GM23338 (cell line): Measurements from ENCODE around the gene KRT24. TPM values are rescaled to one million over a fixed set of nuclear protein-coding genes. Genes with fewer than 3 reads are reported as not detected.

Experiments
- ATAC-seq: fragments of 200-7000 bp; cut with Tn5 transposase; 3 replicates; pipeline ENCODE4 v1.9.1; 2020
- DNase-seq: peaks from one replicate; pipeline ENCODE4 v3.0.0-alpha.2; 2015; ENCODE audit warnings: low spot score
- H2AFZ ChIP-seq: fragments of 200-600 bp; sonication (generic); 2 replicates; pipeline ENCODE4 v1.8.0; 2016; ENCODE audit warnings: antibody characterized with exemption, mild to moderate bottlenecking, moderate library complexity
- H3F3A ChIP-seq: fragments of 200-600 bp; sonication (generic); replicated peaks from 2 replicates; pipeline ENCODE4 v1.8.0; 2017; ENCODE audit warnings: antibody characterized with exemption, mixed run types, low read depth
- H3K27ac ChIP-seq: fragments of 200-600 bp; sonication (generic); 2 replicates; pipeline ENCODE4 v1.6.1; 2016; ENCODE audit warnings: low read depth
- H3K27me3 ChIP-seq: fragments of 200-600 bp; sonication (generic); 2 replicates; pipeline ENCODE4 v1.8.0; 2016; ENCODE audit warnings: mild to moderate bottlenecking, mixed run types, moderate library complexity; ENCODE audit not compliant: insufficient read depth
- H3K36me3 ChIP-seq: fragments of 200-600 bp; sonication (generic); 2 replicates; pipeline ENCODE4 v1.8.0; 2016; ENCODE audit warnings: mild to moderate bottlenecking; ENCODE audit not compliant: insufficient read depth
- H3K4me1 ChIP-seq: fragments of 200-600 bp; sonication (generic); 2 replicates; pipeline ENCODE4 v1.8.0; 2016; ENCODE audit warnings: mild to moderate bottlenecking, moderate library complexity; ENCODE audit not compliant: insufficient read depth
- H3K4me2 ChIP-seq: fragments of 200-600 bp; sonication (generic); 2 replicates; pipeline ENCODE4 v1.7.1; 2017; ENCODE audit warnings: mixed run types
- H3K4me3 ChIP-seq: fragments of 200-600 bp; sonication (generic); 2 replicates; pipeline ENCODE4 v1.6.1; 2016; ENCODE audit warnings: mixed run types
- H3K79me2 ChIP-seq: fragments of 200-600 bp; sonication (generic); replicated peaks from 2 replicates; pipeline ENCODE4 v1.8.0; 2017; ENCODE audit warnings: mild to moderate bottlenecking; ENCODE audit not compliant: insufficient read depth
- H3K9me2 ChIP-seq: fragments of 200-600 bp; sonication (generic); 2 replicates; pipeline ENCODE4 v1.8.0; 2017; ENCODE audit not compliant: insufficient read depth
- H4K20me1 ChIP-seq: fragments of 200-600 bp; sonication (generic); replicated peaks from 2 replicates; pipeline ENCODE4 v1.8.0; 2017; ENCODE audit warnings: mild to moderate bottlenecking; ENCODE audit not compliant: insufficient read depth
- H3K27ac Mint-ChIP-seq: 2 replicates; pipeline ENCODE4 v1.8.0; 2020; ENCODE audit warnings: inconsistent platforms, mild to moderate bottlenecking, moderate library complexity, mixed read lengths
- H3K27me3 Mint-ChIP-seq: 3 replicates; pipeline ENCODE4 v1.8.0; 2022; ENCODE audit warnings: low read depth, mild to moderate bottlenecking, moderate library complexity, mixed read lengths, inconsistent platforms; ENCODE audit not compliant: insufficient read depth, poor library complexity
- H3K36me3 Mint-ChIP-seq: 3 replicates; pipeline ENCODE4 v1.8.0; 2021; ENCODE audit warnings: low read depth, mild to moderate bottlenecking, inconsistent platforms, moderate library complexity, mixed read lengths
- H3K4me1 Mint-ChIP-seq: 3 replicates; pipeline ENCODE4 v1.8.0; 2020; ENCODE audit warnings: mild to moderate bottlenecking, inconsistent platforms, mixed read lengths
- H3K4me3 Mint-ChIP-seq: 3 replicates; pipeline ENCODE4 v1.8.0; 2021; ENCODE audit warnings: moderate library complexity, mild to moderate bottlenecking, inconsistent platforms, mixed read lengths
- H3K9me3 Mint-ChIP-seq: 3 replicates; pipeline ENCODE4 v1.8.0; 2020; ENCODE audit warnings: moderate library complexity, mild to moderate bottlenecking, inconsistent platforms, mixed read lengths
- CREB1 ChIP-seq: fragments of 250-450 bp; sonication (Bioruptor Pico); IDR thresholded peaks from 2 replicates; pipeline ENCODE4 v1.5.0; 2020; ENCODE audit warnings: low read depth, mild to moderate bottlenecking, moderate library complexity
- EZH2 ChIP-seq: fragments of 200-600 bp; sonication (generic); IDR thresholded peaks from one replicate; pipeline ENCODE4 v1.8.0; 2017; ENCODE audit warnings: antibody characterized with exemption, mild to moderate bottlenecking, low read depth; ENCODE audit not compliant: unreplicated experiment
- EZH2phosphoT487 ChIP-seq: fragments of 200-600 bp; sonication (generic); IDR thresholded peaks from one replicate; pipeline ENCODE4 v1.8.1; 2018; ENCODE audit warnings: antibody characterized with exemption; ENCODE audit not compliant: unreplicated experiment
- ZNF114 ChIP-seq: fragments of 250-450 bp; sonication (Bioruptor Pico); IDR thresholded peaks from 2 replicates; pipeline ENCODE4 v1.5.0; 2020; ENCODE audit warnings: mild to moderate bottlenecking, moderate library complexity
- polyA plus RNA-seq: library from polyadenylated mRNA; unstranded; fragments of >200 nt; fragmentation: Nextera tagmentation; extraction: Ambion mirVana; gene quantifications from 2 replicates; pipeline ENCODE4 v1.2.1, GENCODE V29; 2016
- total RNA-seq: library from RNA; depleted of rRNA; stranded (reverse); fragments of >200 nt; shearing (Covaris generic); gene quantifications from 2 replicates; pipeline ENCODE4 v1.2.3, GENCODE V29; 2014
- TF ChIP-seq, protein P1 (sequence below): fragments of 250-450 bp; sonication (Bioruptor Pico); IDR thresholded peaks from 2 replicates; pipeline ENCODE4 v1.5.0; 2020; ENCODE audit warnings: mild to moderate bottlenecking, moderate library complexity
- TF ChIP-seq, protein P2 (sequence below), 2 experiments: fragments of 200-600 bp in 1 of 2; sonication (generic) in 1 of 2; conservative IDR thresholded peaks; 2 replicates each; pipeline versions ENCODE4 v1.5.1 to v1.6.1; 2016 to 2017; ENCODE audit warnings: antibody characterized with exemption in 2 of 2, low read depth in 2 of 2, mild to moderate bottlenecking in 2 of 2, moderate library complexity in 1 of 2
- TF ChIP-seq, protein P3 (sequence below): IDR thresholded peaks from 2 replicates; pipeline ENCODE4 v1.6.1; 2016; ENCODE audit warnings: antibody characterized with exemption

Gene KRT24
- total and polyA plus RNA-seq, 2 experiments from 2014 or later: not detected

DNA sequence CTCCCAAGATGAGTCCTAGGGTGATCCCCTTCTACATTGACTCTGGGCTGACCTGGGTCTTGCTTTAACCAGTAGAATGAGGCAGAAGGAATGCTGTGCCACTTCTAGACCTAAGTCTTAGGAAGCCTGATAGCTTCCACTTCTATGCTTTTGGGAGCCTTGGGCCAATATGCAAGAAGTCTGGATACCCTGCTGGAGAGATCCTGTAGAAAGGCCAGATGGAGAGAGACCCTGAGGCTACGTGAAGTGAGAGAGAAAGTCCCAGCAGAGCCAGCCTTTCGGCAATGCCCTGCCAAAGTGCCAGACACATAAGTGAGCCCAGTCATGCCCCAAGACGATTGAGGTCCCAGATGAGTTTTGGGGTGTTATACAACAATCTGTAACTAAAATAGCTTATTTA is 40.3 kb downstream of the KRT24 start:
- Mint-ChIP-seq H3K4me3 (no peak overlapping the region), H3K27me3 (peaks cover 2% of the 10 kb centered on the region), H3K9me3 (no peaks in the 10 kb centered on the region), H3K4me1 (peaks cover 14% of the 10 kb centered on the region), H3K36me3 (no peaks in the 10 kb centered on the region), H3K27ac (no peak overlapping the region)
- H3F3A ChIP-seq: no peaks in the 10 kb centered on the region
- ATAC-seq (peak; percentile 42), DNase-seq (peak; percentile 19)
- peak overlapping the region; percentile 88 for H2AFZ ChIP-seq
- H3K79me2 ChIP-seq: no peaks in the 10 kb centered on the region
- H3K27me3 ChIP-seq: no peaks in the 10 kb centered on the region
- no peak for TF ChIP-seq ZNF114 (CRISPR knock-in tag)
- TF ChIP-seq EZH2phosphoT487: no peak
- TF ChIP-seq, protein P1, sequence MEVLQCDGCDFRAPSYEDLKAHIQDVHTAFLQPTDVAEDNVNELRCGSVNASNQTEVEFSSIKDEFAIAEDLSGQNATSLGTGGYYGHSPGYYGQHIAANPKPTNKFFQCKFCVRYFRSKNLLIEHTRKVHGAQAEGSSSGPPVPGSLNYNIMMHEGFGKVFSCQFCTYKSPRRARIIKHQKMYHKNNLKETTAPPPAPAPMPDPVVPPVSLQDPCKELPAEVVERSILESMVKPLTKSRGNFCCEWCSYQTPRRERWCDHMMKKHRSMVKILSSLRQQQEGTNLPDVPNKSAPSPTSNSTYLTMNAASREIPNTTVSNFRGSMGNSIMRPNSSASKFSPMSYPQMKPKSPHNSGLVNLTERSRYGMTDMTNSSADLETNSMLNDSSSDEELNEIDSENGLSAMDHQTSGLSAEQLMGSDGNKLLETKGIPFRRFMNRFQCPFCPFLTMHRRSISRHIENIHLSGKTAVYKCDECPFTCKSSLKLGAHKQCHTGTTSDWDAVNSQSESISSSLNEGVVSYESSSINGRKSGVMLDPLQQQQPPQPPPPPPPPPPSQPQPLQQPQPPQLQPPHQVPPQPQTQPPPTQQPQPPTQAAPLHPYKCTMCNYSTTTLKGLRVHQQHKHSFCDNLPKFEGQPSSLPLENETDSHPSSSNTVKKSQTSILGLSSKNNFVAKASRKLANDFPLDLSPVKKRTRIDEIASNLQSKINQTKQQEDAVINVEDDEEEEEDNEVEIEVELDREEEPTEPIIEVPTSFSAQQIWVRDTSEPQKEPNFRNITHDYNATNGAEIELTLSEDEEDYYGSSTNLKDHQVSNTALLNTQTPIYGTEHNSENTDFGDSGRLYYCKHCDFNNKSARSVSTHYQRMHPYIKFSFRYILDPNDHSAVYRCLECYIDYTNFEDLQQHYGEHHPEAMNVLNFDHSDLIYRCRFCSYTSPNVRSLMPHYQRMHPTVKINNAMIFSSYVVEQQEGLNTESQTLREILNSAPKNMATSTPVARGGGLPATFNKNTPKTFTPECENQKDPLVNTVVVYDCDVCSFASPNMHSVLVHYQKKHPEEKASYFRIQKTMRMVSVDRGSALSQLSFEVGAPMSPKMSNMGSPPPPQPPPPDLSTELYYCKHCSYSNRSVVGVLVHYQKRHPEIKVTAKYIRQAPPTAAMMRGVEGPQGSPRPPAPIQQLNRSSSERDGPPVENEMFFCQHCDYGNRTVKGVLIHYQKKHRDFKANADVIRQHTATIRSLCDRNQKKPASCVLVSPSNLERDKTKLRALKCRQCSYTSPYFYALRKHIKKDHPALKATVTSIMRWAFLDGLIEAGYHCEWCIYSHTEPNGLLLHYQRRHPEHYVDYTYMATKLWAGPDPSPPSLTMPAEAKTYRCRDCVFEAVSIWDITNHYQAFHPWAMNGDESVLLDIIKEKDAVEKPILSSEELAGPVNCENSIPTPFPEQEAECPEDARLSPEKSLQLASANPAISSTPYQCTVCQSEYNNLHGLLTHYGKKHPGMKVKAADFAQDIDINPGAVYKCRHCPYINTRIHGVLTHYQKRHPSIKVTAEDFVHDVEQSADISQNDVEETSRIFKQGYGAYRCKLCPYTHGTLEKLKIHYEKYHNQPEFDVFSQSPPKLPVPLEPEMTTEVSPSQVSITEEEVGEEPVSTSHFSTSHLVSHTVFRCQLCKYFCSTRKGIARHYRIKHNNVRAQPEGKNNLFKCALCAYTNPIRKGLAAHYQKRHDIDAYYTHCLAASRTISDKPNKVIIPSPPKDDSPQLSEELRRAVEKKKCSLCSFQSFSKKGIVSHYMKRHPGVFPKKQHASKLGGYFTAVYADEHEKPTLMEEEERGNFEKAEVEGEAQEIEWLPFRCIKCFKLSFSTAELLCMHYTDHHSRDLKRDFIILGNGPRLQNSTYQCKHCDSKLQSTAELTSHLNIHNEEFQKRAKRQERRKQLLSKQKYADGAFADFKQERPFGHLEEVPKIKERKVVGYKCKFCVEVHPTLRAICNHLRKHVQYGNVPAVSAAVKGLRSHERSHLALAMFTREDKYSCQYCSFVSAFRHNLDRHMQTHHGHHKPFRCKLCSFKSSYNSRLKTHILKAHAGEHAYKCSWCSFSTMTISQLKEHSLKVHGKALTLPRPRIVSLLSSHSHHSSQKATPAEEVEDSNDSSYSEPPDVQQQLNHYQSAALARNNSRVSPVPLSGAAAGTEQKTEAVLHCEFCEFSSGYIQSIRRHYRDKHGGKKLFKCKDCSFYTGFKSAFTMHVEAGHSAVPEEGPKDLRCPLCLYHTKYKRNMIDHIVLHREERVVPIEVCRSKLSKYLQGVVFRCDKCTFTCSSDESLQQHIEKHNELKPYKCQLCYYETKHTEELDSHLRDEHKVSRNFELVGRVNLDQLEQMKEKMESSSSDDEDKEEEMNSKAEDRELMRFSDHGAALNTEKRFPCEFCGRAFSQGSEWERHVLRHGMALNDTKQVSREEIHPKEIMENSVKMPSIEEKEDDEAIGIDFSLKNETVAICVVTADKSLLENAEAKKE (CRISPR knock-in tag): no peak
- TF ChIP-seq, protein P2, sequence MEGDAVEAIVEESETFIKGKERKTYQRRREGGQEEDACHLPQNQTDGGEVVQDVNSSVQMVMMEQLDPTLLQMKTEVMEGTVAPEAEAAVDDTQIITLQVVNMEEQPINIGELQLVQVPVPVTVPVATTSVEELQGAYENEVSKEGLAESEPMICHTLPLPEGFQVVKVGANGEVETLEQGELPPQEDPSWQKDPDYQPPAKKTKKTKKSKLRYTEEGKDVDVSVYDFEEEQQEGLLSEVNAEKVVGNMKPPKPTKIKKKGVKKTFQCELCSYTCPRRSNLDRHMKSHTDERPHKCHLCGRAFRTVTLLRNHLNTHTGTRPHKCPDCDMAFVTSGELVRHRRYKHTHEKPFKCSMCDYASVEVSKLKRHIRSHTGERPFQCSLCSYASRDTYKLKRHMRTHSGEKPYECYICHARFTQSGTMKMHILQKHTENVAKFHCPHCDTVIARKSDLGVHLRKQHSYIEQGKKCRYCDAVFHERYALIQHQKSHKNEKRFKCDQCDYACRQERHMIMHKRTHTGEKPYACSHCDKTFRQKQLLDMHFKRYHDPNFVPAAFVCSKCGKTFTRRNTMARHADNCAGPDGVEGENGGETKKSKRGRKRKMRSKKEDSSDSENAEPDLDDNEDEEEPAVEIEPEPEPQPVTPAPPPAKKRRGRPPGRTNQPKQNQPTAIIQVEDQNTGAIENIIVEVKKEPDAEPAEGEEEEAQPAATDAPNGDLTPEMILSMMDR (conservative IDR thresholded peaks at IDR 0.05; ENCODE audit: low read depth in 2 of 2): no peak
- TF ChIP-seq, protein P3, sequence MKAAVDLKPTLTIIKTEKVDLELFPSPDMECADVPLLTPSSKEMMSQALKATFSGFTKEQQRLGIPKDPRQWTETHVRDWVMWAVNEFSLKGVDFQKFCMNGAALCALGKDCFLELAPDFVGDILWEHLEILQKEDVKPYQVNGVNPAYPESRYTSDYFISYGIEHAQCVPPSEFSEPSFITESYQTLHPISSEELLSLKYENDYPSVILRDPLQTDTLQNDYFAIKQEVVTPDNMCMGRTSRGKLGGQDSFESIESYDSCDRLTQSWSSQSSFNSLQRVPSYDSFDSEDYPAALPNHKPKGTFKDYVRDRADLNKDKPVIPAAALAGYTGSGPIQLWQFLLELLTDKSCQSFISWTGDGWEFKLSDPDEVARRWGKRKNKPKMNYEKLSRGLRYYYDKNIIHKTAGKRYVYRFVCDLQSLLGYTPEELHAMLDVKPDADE: no peak
- no peak for TF ChIP-seq CREB1
- no peak for TF ChIP-seq EZH2
- H3K9me2 ChIP-seq: no peaks in the 10 kb centered on the region
- H3K4me3 ChIP-seq: no peak overlapping the region
- H4K20me1 ChIP-seq: no peaks in the 10 kb centered on the region
- H3K36me3 ChIP-seq: no peaks in the 10 kb centered on the region
- no peaks in the 10 kb centered on the region for H3K4me1 ChIP-seq
- no peak overlapping the region for H3K4me2 ChIP-seq
- H3K27ac ChIP-seq: no peak overlapping the region
